ENCODE results near the gene M1AP. TPM values are rescaled to one million over a fixed set of nuclear protein-coding genes. Genes with fewer than 3 reads are reported as not detected.

Gene M1AP
- total RNA-seq, 4 donors from 2014 or later, result 0.81 TPM; not detected in 3

GRCh38 chr2:74619651-74620297 lies 28.4 kb downstream of the M1AP start:
- 62 to 78% methylated on average over 5 of the region's 5 CpGs for WGBS, 2 donors (ENCODE audit: low coverage in 1 of 2)

GRCh38 chr2:74618410-74619083 lies 29.6 kb downstream of the M1AP start:
- ATAC-seq, result no peak
- H3K27me3 ChIP-seq, result peaks cover 43% of the 10 kb centered on the region
- H3K9me3 ChIP-seq, result no peaks in the 10 kb centered on the region
- no peaks in the 10 kb centered on the region for H3K4me1 ChIP-seq
- no peak overlapping the region for H3K27ac ChIP-seq
- no peak overlapping the region for H3K4me3 ChIP-seq
- TF ChIP-seq POLR2AphosphoS5 (IDR thresholded peaks at IDR 0.05) (no peak), EP300 (IDR thresholded peaks at IDR 0.05) (no peak), POLR2A (IDR thresholded peaks at IDR 0.05) (no peak), CTCF (IDR thresholded peaks at IDR 0.05) (no peak)
- WGBS, 2 donors (ENCODE audit: low coverage in 1 of 2), result 58 to 59% methylated on average over 4 to 6 of the region's 6 CpGs
- H3K36me3 ChIP-seq, result no peaks in the 10 kb centered on the region

More at GRCh38 chr2:74619651-74620297, 28.4 kb downstream of the M1AP start:
- Histone ChIP-seq H3K9me3 (no peaks in the 10 kb centered on the region), H3K27ac (no peak overlapping the region), H3K4me1 (no peaks in the 10 kb centered on the region), H3K36me3 (no peaks in the 10 kb centered on the region), H3K27me3 (peaks cover 33% of the 10 kb centered on the region), H3K4me3 (no peak overlapping the region)
- TF ChIP-seq CTCF (IDR thresholded peaks at IDR 0.05), result no peak
- no peak for TF ChIP-seq POLR2A (IDR thresholded peaks at IDR 0.05)
- TF ChIP-seq POLR2AphosphoS5 (IDR thresholded peaks at IDR 0.05), result no peak
- TF ChIP-seq EP300 (IDR thresholded peaks at IDR 0.05), result no peak
- no peak for ATAC-seq

- TF ChIP-seq EP300 (IDR thresholded peaks at IDR 0.05), result no peak
- no peak for TF ChIP-seq POLR2AphosphoS5 (IDR thresholded peaks at IDR 0.05)
- no peak for TF ChIP-seq POLR2A (IDR thresholded peaks at IDR 0.05)
- TF ChIP-seq CTCF (IDR thresholded peaks at IDR 0.05), result no peak
- H3K36me3 ChIP-seq, result no peaks in the 10 kb centered on the region
- no peak overlapping the region for H3K4me3 ChIP-seq
- no peaks in the 10 kb centered on the region for H3K4me1 ChIP-seq
- no peak overlapping the region for H3K27ac ChIP-seq
- peaks cover 55% of the 10 kb centered on the region for H3K27me3 ChIP-seq
- WGBS, 2 donors (ENCODE audit: low coverage in 1 of 2), result 40 to 77% methylated on average over 1 to 3 of the region's 3 CpGs
- no peaks in the 10 kb centered on the region for H3K9me3 ChIP-seq
- no peak for ATAC-seq
Measured at GRCh38 chr2:74617122-74617521, 31.0 kb downstream of the M1AP start.

- Histone ChIP-seq H3K27ac (no peak overlapping the region), H3K36me3 (no peaks in the 10 kb centered on the region), H3K4me3 (no peak overlapping the region), H3K27me3 (peaks cover 51% of the 10 kb centered on the region), H3K9me3 (no peaks in the 10 kb centered on the region), H3K4me1 (no peaks in the 10 kb centered on the region)
- TF ChIP-seq POLR2A (IDR thresholded peaks at IDR 0.05), result no peak
- TF ChIP-seq POLR2AphosphoS5 (IDR thresholded peaks at IDR 0.05), result no peak
- no peak for TF ChIP-seq CTCF (IDR thresholded peaks at IDR 0.05)
- no peak for TF ChIP-seq EP300 (IDR thresholded peaks at IDR 0.05)
- no peak for ATAC-seq
- 50 to 59% methylated on average over 5 of the region's 5 CpGs for WGBS, 2 donors (ENCODE audit: low coverage in 1 of 2)
Measured at GRCh38 chr2:74606927-74607326, 41.2 kb downstream of the M1AP start.
